ENCODE measurements around the gene FA2H.
"Not testable (repeated sequence)": the region's sequence is repeated elsewhere in the genome, so short reads cannot be mapped to it uniquely, and the experiment has no call there.

Gene FA2H

GRCh38 chr16:74769586-74770190 is 4.9 kb downstream of the FA2H start:
- DNase-seq = no peak

GRCh38 chr16:74768239-74768638 is 6.4 kb downstream of the FA2H start:
- no peak for DNase-seq

DNA sequence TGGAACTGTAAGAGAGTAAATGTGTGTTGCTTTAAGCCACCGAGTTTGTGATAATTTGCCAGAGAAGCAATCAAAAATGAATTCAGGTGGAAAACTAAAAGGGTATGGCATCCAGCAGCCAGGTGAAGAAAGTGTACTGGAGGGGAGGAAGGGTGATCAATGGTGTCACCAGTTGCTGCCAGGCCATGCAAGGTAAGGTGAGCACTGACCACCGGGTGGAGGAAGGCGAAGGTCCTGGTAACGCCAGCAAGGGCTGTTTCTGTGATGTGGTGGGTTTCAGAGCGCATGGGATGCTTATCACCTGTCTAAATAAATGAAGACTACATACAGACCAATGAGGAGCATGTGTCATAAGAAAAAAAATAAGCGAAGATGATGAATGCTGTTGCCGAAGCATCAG is 6.9 kb downstream of the FA2H start:
- DNase-seq = no peak

GRCh38 chr16:74766729-74767128 is 7.9 kb downstream of the FA2H start:
- DNase-seq = no peak

- not testable (repeated sequence) for DNase-seq
Measured at GRCh38 chr16:74764184-74764583, 10.4 kb downstream of the FA2H start.

DNA sequence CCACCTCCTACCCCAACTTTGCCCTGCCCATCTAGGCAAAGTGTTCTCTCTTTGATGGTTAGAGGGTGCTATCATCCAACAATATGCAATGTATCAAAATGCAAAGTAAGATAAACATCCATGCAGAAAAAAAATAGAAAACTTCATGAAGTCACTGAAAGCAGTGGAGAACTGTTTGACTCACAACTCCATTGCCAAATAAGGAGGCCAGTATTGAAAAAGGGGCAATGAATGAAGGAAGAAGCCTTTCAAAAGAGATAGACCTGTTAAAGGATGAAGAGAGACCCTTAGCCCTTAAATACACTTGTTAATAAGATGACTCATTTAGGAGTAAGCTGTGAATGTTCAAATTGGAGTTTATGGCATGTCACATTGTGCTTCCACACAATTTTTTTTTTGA is 13.0 kb downstream of the FA2H start:
- DNase-seq = no peak

DNA sequence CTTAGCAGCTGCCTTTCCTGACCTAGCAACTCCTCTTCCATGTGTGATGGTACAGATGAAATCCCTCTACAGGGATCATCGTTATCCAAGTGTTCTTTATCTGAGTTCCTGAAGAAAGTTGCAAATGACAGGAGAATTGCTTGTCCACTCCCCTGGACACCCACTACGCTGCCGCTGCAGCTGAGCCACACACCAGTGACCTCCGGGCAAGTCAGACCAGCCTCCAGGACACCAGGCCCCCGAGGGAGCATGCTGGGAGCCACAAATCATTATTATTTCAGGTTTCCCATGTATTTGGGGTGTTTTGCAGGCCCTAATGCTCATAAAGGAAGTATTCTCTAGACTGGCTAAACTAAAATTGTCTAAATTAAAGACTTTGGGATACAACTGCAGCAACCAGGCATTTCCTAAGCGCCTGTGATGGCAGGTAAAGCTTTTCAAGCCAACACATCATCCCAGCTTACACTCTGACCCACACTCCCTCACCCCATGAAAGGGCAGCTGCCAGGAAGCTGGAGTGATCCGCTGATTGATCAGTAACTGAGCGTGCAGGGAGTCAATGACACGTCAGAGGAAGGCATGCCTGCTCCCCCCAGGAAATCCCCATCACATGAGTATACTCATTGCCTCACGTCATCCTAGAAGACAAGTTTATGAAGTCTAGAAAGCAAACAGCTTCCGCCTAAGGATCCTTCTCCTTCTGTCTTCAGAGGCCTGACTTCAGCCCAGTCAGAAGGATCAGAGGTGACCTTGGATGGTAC is 14.4 kb downstream of the FA2H start:
- no peak for DNase-seq

GRCh38 chr16:74759564-74759963 is 15.1 kb downstream of the FA2H start:
- DNase-seq = no peak

- DNase-seq = no peak
Measured at GRCh38 chr16:74758801-74759200, 15.8 kb downstream of the FA2H start.

- DNase-seq = no peak
Measured at GRCh38 chr16:74757349-74757748, 17.3 kb downstream of the FA2H start.

DNA sequence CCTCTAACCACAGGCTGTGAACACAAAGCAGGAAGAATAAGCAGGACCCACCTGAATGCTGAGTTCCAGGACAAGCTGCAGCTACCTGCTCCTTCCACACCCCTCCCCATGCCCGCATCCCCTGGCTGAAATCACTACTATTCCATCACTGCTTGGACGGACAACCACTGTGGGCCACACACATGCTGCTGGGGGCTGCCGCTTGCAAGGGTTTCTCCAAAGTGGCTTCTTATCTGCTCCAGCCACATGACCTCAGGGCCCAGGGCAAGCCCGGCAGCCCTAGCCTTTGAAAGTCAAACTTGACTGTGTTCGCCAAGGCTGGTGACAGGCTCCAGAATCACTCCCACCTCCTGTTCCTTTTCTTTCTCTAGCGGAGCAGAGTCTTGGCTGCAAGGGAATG is 18.4 kb downstream of the FA2H start:
- no peak for DNase-seq

DNA sequence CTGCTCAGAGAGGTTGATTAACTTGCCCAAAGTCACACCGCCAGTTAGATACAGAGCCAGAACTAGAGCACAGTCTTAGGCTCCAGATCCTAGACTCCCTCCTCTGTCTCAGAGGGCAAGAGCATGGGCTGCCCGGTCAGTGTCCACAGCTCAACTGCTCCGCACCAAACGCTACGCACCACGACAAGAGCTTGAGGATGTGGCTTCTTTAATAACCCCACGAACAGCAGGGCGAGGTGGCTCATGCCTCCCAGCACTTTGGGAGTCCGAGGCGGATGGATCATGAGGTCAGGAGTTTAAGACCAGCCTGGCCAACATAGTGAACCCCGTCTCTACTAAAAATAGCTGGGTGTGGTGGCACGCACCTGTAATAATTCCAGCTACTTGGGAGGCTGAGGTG is 21.4 kb downstream of the FA2H start:
- no peak for DNase-seq

DNA sequence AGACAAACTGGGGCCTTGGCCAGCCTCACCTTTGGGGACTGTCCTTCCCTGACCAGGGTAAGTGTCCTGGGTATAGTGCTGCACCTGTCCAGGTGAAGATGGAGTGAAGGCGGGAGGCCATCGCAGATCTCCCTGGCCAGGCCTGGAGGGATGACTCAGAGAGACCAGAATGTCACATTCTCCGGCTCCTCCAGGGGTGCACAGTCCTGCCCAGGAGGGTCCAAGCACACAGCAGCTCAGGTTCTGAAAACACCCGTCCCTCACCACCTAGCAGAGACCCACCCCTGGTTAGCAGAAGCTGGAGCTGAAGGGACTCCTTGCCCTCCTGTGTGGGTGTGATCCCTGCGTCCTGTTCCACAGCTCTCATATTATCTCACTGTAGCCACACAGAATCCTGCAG is 21.9 kb downstream of the FA2H start:
- DNase-seq = no peak

DNA sequence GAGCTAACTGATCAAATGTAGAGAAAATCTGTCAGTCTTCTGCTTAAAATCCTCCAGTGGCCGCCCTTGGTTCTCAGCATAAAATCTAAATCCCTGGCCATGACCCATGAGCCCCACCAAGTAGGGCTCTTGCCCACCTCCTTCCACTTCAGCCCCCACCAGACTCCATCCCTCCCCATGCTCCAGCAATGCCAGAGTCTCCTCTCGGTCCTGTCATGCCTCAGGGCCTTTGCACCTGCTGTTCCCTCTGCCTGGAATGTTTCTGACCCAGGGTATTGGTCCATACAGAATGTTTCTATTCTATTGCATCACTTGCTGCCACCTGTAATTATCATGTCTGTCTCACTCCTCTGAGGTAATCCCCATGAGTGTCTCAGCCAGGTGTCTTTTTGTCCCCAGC is 22.4 kb downstream of the FA2H start:
- DNase-seq = no peak

DNA sequence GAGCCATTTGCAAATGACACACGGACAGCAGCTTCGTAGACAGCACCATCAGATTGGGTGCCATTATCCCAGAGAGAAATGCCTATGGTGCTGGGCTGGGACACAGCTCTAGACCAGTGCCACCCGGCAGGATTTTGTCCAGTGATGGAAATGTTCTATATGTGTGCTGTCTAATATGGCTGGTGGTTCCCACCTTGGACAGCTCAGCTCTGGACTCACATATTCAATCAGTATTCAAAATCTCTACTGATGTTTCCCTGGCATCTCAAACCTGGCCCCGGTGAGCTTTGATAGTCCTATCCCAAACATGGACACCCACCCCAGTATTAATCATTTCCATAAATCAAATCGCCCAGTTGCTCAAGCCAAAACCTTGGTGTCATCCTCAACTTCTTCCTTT is 23.0 kb downstream of the FA2H start:
- DNase-seq = no peak

DNA sequence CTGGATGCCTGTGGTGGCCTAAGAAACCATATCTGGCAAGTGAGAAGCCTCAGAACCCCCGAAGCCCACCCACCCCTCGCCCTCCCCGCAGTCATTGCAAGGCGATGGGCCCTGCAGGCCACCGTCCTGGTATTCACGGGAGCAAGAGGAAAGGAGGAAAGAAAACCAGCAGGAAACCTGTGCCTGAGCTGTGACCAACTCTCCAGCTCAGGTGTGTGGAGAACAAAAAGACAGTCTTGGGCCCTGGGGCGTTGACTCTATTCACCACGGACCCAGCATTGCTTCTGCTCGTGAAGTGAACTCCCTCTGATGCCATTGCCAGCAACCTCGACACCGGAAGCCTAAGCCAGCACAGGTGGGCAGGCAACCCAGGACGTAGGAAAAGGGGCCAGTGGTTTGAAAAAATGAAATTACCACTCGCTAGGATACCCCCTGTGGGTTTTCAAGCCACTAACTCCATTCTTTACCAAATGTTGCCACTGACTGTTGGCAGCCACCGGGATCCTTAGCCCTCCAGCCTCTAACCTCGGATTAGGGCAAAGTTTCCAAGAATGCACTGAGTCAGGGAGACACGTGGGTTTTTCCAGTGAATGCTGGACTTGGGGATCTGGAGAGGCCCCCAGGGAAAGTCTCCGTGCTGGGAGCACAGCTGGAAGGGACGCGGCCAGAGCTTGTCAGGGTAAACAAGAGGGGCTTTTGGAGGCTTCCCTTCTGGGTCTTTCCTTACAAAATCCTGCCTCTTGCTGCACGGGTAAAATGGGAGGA is 25.1 kb downstream of the FA2H start:
- no peak for DNase-seq

DNA sequence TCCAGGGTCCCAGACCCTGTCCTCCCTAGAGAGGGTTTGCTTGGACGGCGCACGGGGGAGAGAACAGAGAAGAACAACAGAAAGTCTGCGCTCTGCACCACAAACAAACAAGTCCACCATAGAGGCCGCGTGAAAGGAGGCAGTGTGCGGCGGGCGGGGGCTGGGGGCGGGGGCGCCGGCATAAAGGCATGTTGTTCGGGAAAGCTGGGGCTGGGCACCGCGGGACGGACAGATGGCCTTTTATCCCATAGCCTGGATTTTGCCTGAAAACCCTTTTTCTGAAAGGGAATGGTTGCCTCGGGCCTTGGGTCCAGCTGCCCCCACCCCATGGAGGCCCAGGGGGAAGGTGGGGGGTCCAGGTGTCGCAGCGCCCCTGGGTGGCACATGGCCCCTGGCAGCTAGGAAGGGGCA is 26.0 kb downstream of the FA2H start:
- no peak for DNase-seq

DNA sequence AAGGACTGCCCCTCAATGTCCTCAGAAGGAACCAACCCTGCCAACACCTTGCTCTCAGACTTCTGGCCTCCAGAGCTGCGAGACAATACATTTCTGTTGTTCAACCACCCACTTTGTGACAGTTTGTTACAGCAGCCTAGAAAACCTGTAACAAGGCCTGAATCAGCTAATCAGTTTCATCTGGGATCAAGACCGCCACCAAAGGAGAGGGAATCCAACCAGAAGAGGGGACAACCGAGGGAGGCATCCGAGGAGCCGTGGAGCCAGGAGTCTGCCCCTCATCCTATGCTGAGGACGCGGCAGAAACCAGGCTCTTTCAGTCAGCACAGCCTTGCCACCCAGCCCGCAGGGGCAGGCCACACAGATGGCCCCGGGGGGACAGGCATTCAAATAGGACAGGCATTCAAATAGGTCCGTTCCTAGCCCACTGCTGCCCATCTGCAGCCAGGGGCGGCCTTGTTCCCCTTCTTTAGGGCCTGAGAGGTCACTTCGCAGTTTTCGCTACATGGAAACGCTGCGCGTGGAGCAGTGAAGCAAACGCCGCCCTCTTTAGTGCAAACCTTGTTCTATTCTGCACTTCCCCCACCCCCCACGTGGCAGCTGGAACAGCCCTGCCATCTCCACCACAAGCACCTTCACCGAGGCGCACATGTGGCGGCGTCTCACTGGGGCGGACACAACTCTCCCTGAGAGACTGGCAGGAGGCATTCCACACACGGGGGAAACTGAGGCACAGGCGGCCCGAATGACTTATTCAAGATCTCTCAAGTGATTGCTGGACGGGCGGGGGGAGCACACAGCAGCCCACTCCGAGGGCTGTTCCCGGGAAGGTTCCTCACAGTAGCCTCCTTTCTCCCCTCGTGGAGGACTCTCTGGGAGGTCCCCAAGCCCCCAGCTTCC is 26.7 kb downstream of the FA2H start:
- DNase-seq = no peak

- DNase-seq = no peak
Measured at GRCh38 chr16:74745926-74746325, 28.7 kb downstream of the FA2H start.

DNA sequence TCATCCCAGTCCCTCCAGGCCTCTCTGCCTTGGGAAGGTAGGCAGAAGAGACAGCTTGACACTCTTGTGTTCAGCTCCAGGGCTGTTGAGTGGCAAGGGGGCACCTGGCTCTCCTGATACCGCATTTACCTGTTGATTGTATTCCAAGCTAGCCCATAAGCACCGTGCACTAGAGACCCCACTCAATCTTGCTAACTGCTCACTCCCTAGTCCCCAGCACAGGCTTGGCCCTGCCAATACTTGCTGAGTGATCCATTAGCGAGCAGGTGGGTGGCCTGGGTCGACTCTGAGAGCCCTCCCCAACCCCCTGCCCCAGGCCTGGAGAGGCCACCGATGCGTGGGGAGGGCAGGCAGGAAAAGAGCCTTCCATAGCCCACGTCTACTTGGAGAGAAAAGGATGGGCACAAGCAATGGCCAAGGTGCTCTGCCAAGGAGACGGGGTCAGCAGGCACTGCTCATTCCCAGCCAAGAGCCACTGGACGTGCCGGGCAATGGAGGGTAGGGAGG is 29.5 kb downstream of the FA2H start:
- DNase-seq = no peak

GRCh38 chr16:74744566-74744965 is 30.1 kb downstream of the FA2H start:
- DNase-seq = no peak

GRCh38 chr16:74743668-74744299 is 30.8 kb downstream of the FA2H start:
- DNase-seq = no peak
